ENCODE data around the gene ROR2. TPM values are rescaled to one million over a fixed set of nuclear protein-coding genes. Genes with fewer than 3 reads are reported as not detected.

ROR2 gene
- total and polyA plus RNA-seq, 4 experiments from 2014 or later, result 0.17 to 0.31 (median 0.29) TPM; not detected in 1

- Histone ChIP-seq H3K4me3 (ENCODE audit: low read length in 2 of 2) (no peak overlapping the region), H3K9me3 (ENCODE audit: control insufficient read depth in 1 of 2, low read length in 2 of 2) (no peaks in the 10 kb centered on the region), H3K27ac (ENCODE audit: low read depth, low read length) (no peak overlapping the region), H3K27me3 (ENCODE audit: insufficient read depth, low read length) (no peaks in the 10 kb centered on the region), H3K36me3 (ENCODE audit: insufficient read depth, low read length) (no peaks in the 10 kb centered on the region), H3K4me1 (ENCODE audit: insufficient read depth, low read length) (no peaks in the 10 kb centered on the region)
- Mint-ChIP-seq H3K4me3 (no peak overlapping the region), H3K4me1 (no peaks in the 10 kb centered on the region), H3K27ac (no peak overlapping the region), H3K36me3 (no peaks in the 10 kb centered on the region), H3K9me3 (no peaks in the 10 kb centered on the region), H3K27me3 (peaks cover 10 to 24% of the 10 kb centered on the region in 2 donors)
- ChIA-PET POLR2A (ENCODE audit: partially characterized antibody) (no interaction called here), CTCF (ENCODE audit: partially characterized antibody) (interaction anchor here (1.1 kb wide), 1 partner anchor 9 kb away, joined by 3 read pairs; no protein-coding TSS in a partner anchor)
- intact Hi-C loops (cut with micrococcal nuclease), result no loop called here
- no peak for DNase-seq
These were observed 213.0 kb downstream of the ROR2 start for GRCh38 chr9:91736898-91737601.

GRCh38 chr9:91736311-91736710 lies 213.7 kb downstream of the ROR2 start:
- Mint-ChIP-seq H3K27me3 (peaks cover 10 to 24% of the 10 kb centered on the region in 2 donors), H3K4me3 (no peak overlapping the region), H3K4me1 (no peaks in the 10 kb centered on the region), H3K27ac (no peak overlapping the region), H3K36me3 (no peaks in the 10 kb centered on the region), H3K9me3 (no peaks in the 10 kb centered on the region)
- no peaks in the 10 kb centered on the region for H3K36me3 ChIP-seq (ENCODE audit: insufficient read depth, low read length)
- no peak for DNase-seq
- H3K4me1 ChIP-seq (ENCODE audit: insufficient read depth, low read length), result no peaks in the 10 kb centered on the region
- ChIA-PET CTCF (ENCODE audit: partially characterized antibody) (interaction anchor here (0.6 kb wide), 1 partner anchor 173 kb away, joined by 3 read pairs; no protein-coding TSS in a partner anchor), POLR2A (ENCODE audit: partially characterized antibody) (no interaction called here)
- H3K27ac ChIP-seq (ENCODE audit: low read depth, low read length), result no peak overlapping the region
- H3K27me3 ChIP-seq (ENCODE audit: insufficient read depth, low read length), result no peaks in the 10 kb centered on the region
- intact Hi-C loops (cut with micrococcal nuclease), result no loop called here
- no peak overlapping the region for H3K4me3 ChIP-seq (ENCODE audit: low read length in 2 of 2)
- H3K9me3 ChIP-seq (ENCODE audit: control insufficient read depth in 1 of 2, low read length in 2 of 2), result no peaks in the 10 kb centered on the region

- peaks cover 10 to 24% of the 10 kb centered on the region in 2 donors for H3K27me3 Mint-ChIP-seq
- CTCF ChIA-PET (ENCODE audit: partially characterized antibody), result interaction anchor here (0.6 to 2.2 kb wide), 8 partner anchors 10 to 819 kb away, joined by 3 to 7 read pairs (median 3); no protein-coding TSS in a partner anchor
- no peak overlapping the region for H3K4me3 Mint-ChIP-seq
- no peak overlapping the region for H3K27ac Mint-ChIP-seq
- Histone ChIP-seq H3K27ac (ENCODE audit: low read depth, low read length) (no peak overlapping the region), H3K4me3 (ENCODE audit: low read length in 2 of 2) (no peak overlapping the region), H3K27me3 (ENCODE audit: insufficient read depth, low read length) (no peaks in the 10 kb centered on the region), H3K9me3 (ENCODE audit: control insufficient read depth in 1 of 2, low read length in 2 of 2) (no peaks in the 10 kb centered on the region), H3K36me3 (ENCODE audit: insufficient read depth, low read length) (no peaks in the 10 kb centered on the region), H3K4me1 (ENCODE audit: insufficient read depth, low read length) (no peaks in the 10 kb centered on the region)
- no peaks in the 10 kb centered on the region for H3K36me3 Mint-ChIP-seq
- POLR2A ChIA-PET (ENCODE audit: partially characterized antibody), result no interaction called here
- no peak for DNase-seq
- intact Hi-C loops (cut with micrococcal nuclease), result no loop called here
- H3K4me1 Mint-ChIP-seq, result no peaks in the 10 kb centered on the region
- H3K9me3 Mint-ChIP-seq, result no peaks in the 10 kb centered on the region
These were observed 215.0 kb downstream of the ROR2 start for GRCh38 chr9:91735049-91735448.

- H3K9me3 Mint-ChIP-seq, result no peaks in the 10 kb centered on the region
- ChIA-PET POLR2A (ENCODE audit: partially characterized antibody) (no interaction called here), CTCF (ENCODE audit: partially characterized antibody) (interaction anchor here (0.6 to 2.2 kb wide), 8 partner anchors 10 to 819 kb away, joined by 3 to 7 read pairs (median 3); no protein-coding TSS in a partner anchor)
- Histone ChIP-seq H3K36me3 (ENCODE audit: insufficient read depth, low read length) (no peaks in the 10 kb centered on the region), H3K27ac (ENCODE audit: low read depth, low read length) (no peak overlapping the region), H3K4me1 (ENCODE audit: insufficient read depth, low read length) (no peaks in the 10 kb centered on the region), H3K27me3 (ENCODE audit: insufficient read depth, low read length) (no peaks in the 10 kb centered on the region), H3K9me3 (ENCODE audit: control insufficient read depth in 1 of 2, low read length in 2 of 2) (no peaks in the 10 kb centered on the region), H3K4me3 (ENCODE audit: low read length in 2 of 2) (no peak overlapping the region)
- DNase-seq, result peak; percentile 18 to 49 (median 36)
- H3K27me3 Mint-ChIP-seq, result peaks cover 10 to 24% of the 10 kb centered on the region in 2 donors
- no peaks in the 10 kb centered on the region for H3K36me3 Mint-ChIP-seq
- H3K27ac Mint-ChIP-seq, result peak overlapping the region in 1 of 7 donors; percentile 39
- no peaks in the 10 kb centered on the region for H3K4me1 Mint-ChIP-seq
- intact Hi-C loops (cut with micrococcal nuclease), result no loop called here
- H3K4me3 Mint-ChIP-seq, result no peak overlapping the region
These were observed 215.6 kb downstream of the ROR2 start for GRCh38 chr9:91734371-91734981.

- no peak overlapping the region for H3K27ac Mint-ChIP-seq
- H3K27ac ChIP-seq (ENCODE audit: low read depth, low read length), result no peak overlapping the region
- H3K4me3 Mint-ChIP-seq, result no peak overlapping the region
- no peak overlapping the region for H3K4me3 ChIP-seq (ENCODE audit: low read length in 2 of 2)
- no peaks in the 10 kb centered on the region for H3K4me1 Mint-ChIP-seq
- CTCF ChIA-PET (ENCODE audit: partially characterized antibody), result interaction anchor here (0.5 to 2.2 kb wide), 6 partner anchors 11 to 818 kb away, joined by 3 to 7 read pairs (median 3); no protein-coding TSS in a partner anchor
- H3K9me3 ChIP-seq (ENCODE audit: control insufficient read depth in 1 of 2, low read length in 2 of 2), result no peaks in the 10 kb centered on the region
- no peaks in the 10 kb centered on the region for H3K27me3 ChIP-seq (ENCODE audit: insufficient read depth, low read length)
- peaks cover 10 to 20% of the 10 kb centered on the region in 2 donors for H3K27me3 Mint-ChIP-seq
- POLR2A ChIA-PET (ENCODE audit: partially characterized antibody), result no interaction called here
- intact Hi-C loops (cut with micrococcal nuclease), result no loop called here
- no peaks in the 10 kb centered on the region for H3K36me3 ChIP-seq (ENCODE audit: insufficient read depth, low read length)
- no peaks in the 10 kb centered on the region for H3K36me3 Mint-ChIP-seq
- no peaks in the 10 kb centered on the region for H3K4me1 ChIP-seq (ENCODE audit: insufficient read depth, low read length)
- no peak for DNase-seq
- H3K9me3 Mint-ChIP-seq, result no peaks in the 10 kb centered on the region
These were observed 216.9 kb downstream of the ROR2 start for GRCh38 chr9:91733006-91733624.

GRCh38 chr9:91732187-91733005 lies 217.6 kb downstream of the ROR2 start:
- intact Hi-C loops (cut with micrococcal nuclease), result no loop called here
- Histone ChIP-seq H3K4me3 (ENCODE audit: low read length in 2 of 2) (no peak overlapping the region), H3K4me1 (ENCODE audit: insufficient read depth, low read length) (no peaks in the 10 kb centered on the region), H3K9me3 (ENCODE audit: control insufficient read depth in 1 of 2, low read length in 2 of 2) (no peaks in the 10 kb centered on the region), H3K27me3 (ENCODE audit: insufficient read depth, low read length) (no peaks in the 10 kb centered on the region), H3K27ac (ENCODE audit: low read depth, low read length) (no peak overlapping the region), H3K36me3 (ENCODE audit: insufficient read depth, low read length) (no peaks in the 10 kb centered on the region)
- ChIA-PET CTCF (ENCODE audit: partially characterized antibody) (interaction anchor here (0.9 to 1.0 kb wide), 2 partner anchors 12 to 817 kb away, joined by 3 read pairs; no protein-coding TSS in a partner anchor), POLR2A (ENCODE audit: partially characterized antibody) (no interaction called here)
- Mint-ChIP-seq H3K4me3 (no peak overlapping the region), H3K27ac (no peak overlapping the region), H3K9me3 (no peaks in the 10 kb centered on the region), H3K27me3 (peaks cover 10 to 17% of the 10 kb centered on the region in 2 donors), H3K4me1 (no peaks in the 10 kb centered on the region), H3K36me3 (no peaks in the 10 kb centered on the region)
- no peak for DNase-seq
